Stimulated activated naive CD8-positive, alpha-beta T cell treated with anti-CD3 and anti-CD28 coated beads, Interleukin-15, amount 100 ng/mL, for 72 hours (primary cell): ENCODE data around the gene CXXC1.

Experiments used
- ATAC-seq: fragments of 150-1000 bp; cut with Tn5 transposase; 2 replicates; pipeline ENCODE4 v1.10.0; 2021; ENCODE audit warnings: mild to moderate bottlenecking, moderate library complexity
- DNase-seq, 2 donors: peaks; one replicate each; pipeline ENCODE4 v3.0.0; 2021 to 2022
- H3K27ac Mint-ChIP-seq, 2 donors: one replicate each; pipeline ENCODE4 v1.8.0; 2022; ENCODE audit warnings: mild to moderate bottlenecking in 2 of 2, mixed read lengths in 2 of 2, moderate library complexity in 2 of 2
- H3K27me3 Mint-ChIP-seq: one replicate; pipeline ENCODE4 v1.8.0; 2022; ENCODE audit warnings: mixed read lengths
- H3K4me1 Mint-ChIP-seq: one replicate; pipeline ENCODE4 v1.8.0; 2022; ENCODE audit warnings: mild to moderate bottlenecking, mixed read lengths
- H3K4me3 Mint-ChIP-seq, 2 donors: one replicate each; pipeline ENCODE4 v1.8.0; 2022; ENCODE audit warnings: mild to moderate bottlenecking in 2 of 2, mixed read lengths in 2 of 2, moderate library complexity in 1 of 2
- H3K9me3 Mint-ChIP-seq, 2 donors: one replicate each; pipeline ENCODE4 v1.8.0; 2022; ENCODE audit warnings: mixed read lengths in 2 of 2

Gene CXXC1

GRCh38 chr18:50283469-50284209 is 3.9 kb downstream of the CXXC1 start:
- ATAC-seq = no peak
- H3K4me3 Mint-ChIP-seq = peak overlapping the region in 1 of 2 donors; percentile 2
- no peaks in the 10 kb centered on the region for H3K27me3 Mint-ChIP-seq
- H3K9me3 Mint-ChIP-seq = no peaks in the 10 kb centered on the region
- H3K27ac Mint-ChIP-seq = no peak overlapping the region
- no peak for DNase-seq
- peaks cover 67% of the 10 kb centered on the region for H3K4me1 Mint-ChIP-seq

GRCh38 chr18:50282521-50283335 is 4.8 kb downstream of the CXXC1 start:
- DNase-seq (no peak), ATAC-seq (no peak)
- Mint-ChIP-seq H3K4me1 (peaks cover 67% of the 10 kb centered on the region), H3K27me3 (no peaks in the 10 kb centered on the region), H3K4me3 (peak overlapping the region; percentile 38 to 99), H3K27ac (peak overlapping the region in 1 of 2 donors; percentile 61), H3K9me3 (no peaks in the 10 kb centered on the region)

GRCh38 chr18:50281972-50282520 is 5.4 kb downstream of the CXXC1 start:
- no peaks in the 10 kb centered on the region for H3K9me3 Mint-ChIP-seq
- H3K27me3 Mint-ChIP-seq = no peaks in the 10 kb centered on the region
- H3K4me1 Mint-ChIP-seq = peaks cover 65% of the 10 kb centered on the region
- H3K4me3 Mint-ChIP-seq = peak overlapping the region; percentile 94 to 99
- peak overlapping the region; percentile 94 to 98 for H3K27ac Mint-ChIP-seq
- ATAC-seq (no peak), DNase-seq (no peak)

DNA sequence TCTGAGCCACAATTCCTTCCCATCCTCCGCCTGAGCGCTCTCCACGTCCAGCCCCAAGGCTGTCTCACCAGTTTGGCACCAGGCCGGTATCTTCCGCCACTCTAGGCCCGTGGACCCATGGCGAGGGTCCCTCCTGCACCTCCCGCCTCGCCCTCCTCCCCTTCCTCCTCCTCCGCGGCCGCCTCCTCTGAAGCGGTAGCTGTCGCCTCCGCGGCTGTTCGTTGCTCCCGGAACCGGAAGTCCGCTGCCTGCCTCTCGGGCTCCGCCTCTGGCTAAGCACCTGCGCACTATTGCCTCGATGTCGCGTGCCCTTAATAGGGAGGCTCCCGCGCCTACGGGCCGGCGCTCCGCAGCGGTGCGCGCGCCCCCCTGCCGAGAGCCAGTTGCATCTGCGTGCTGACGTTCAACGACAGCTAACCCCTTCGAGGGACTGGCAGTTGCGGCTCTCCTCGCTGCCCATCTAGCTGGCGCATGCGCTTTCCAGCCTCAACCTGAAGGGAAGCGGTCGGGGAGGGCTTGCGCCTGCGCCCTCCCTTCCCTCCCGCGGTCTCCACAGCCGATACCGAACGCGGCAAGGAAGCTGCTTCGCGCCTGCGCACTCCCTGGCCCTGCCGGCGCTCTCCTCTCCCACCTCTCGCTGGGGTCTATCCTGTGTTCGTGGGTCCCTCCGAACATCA is 6.1 kb downstream of the CXXC1 start, which contains the start of gene MBD1:
Gene MBD1 (minus strand): TSS at position 229 of the 677 bp plus-strand sequence. CDS start 1,531 bp downstream, outside the sequence.
- no peaks in the 10 kb centered on the region for H3K27me3 Mint-ChIP-seq
- peaks cover 59% of the 10 kb centered on the region for H3K4me1 Mint-ChIP-seq
- peak within 1 kb of the TSS; percentile 94 to 98 for H3K27ac Mint-ChIP-seq
- ATAC-seq = peak; percentile 94
- peak; percentile 96 to 97 for DNase-seq
- H3K9me3 Mint-ChIP-seq = no peaks in the 10 kb centered on the region
- H3K4me3 Mint-ChIP-seq = peak within 1 kb of the TSS; percentile 94 to 99

DNA sequence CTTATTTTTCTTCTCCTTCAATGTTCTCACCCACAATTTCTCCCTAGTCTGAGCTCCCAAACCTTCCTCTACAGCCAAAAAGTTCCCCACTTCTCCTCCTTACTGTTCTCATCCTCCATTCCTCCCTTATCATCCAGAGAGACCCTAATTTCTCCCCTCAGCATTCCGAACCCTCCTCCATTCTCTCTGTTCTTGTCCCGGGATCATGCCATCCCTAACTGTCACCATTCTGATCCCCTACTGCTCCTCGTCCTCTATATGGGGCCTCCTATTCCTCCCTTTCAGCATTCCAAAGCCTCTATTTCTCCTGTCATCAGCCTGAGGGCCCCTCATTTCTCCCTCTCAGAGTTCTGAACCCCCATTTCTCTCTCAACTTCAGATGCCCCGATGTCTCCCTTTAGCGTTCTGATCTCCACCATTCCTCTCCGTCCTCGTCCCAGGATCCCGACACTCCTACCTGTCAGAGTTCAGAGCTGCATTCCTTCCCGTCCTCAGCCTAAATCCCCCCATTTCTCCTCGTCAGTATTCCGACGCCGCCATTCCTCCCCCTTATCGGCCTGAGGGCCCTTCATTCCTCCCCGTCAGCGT is 6.7 kb downstream of the CXXC1 start:
- no peaks in the 10 kb centered on the region for H3K27me3 Mint-ChIP-seq
- H3K4me1 Mint-ChIP-seq = peaks cover 52% of the 10 kb centered on the region
- no peak for ATAC-seq

DNA sequence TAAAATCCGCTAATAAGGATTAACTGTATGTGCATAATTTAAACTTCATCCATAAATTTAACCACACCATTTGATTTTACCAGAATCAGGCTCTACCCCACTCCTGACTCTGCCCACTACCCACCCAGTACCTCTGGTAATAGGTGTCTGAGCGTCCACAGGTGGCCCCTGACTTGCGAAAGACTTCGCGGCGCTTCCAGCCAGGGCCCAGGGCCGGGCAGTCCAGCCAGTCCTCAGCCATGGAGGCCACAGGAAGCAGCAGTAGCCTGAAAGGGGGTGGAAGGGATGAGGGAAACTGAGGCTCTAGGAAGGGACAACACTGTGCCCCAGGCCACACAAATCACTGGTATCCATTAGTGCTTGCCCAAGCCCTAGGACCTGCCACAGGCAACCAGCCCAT is 7.7 kb downstream of the CXXC1 start:
- H3K27me3 Mint-ChIP-seq = no peaks in the 10 kb centered on the region
- peak overlapping the region; percentile 94 to 99 for H3K4me3 Mint-ChIP-seq
- no peak for ATAC-seq
- peak overlapping the region in 1 of 2 donors; percentile 71 for H3K27ac Mint-ChIP-seq
- DNase-seq = no peak
- peaks cover 47% of the 10 kb centered on the region for H3K4me1 Mint-ChIP-seq
- no peaks in the 10 kb centered on the region for H3K9me3 Mint-ChIP-seq

More for the DNA sequence above, 6.7 kb downstream of the CXXC1 start:
- peak overlapping the region; percentile 94 to 98 for H3K27ac Mint-ChIP-seq
- no peaks in the 10 kb centered on the region for H3K9me3 Mint-ChIP-seq
- H3K4me3 Mint-ChIP-seq = peak overlapping the region; percentile 94 to 99
- no peak for DNase-seq

DNA sequence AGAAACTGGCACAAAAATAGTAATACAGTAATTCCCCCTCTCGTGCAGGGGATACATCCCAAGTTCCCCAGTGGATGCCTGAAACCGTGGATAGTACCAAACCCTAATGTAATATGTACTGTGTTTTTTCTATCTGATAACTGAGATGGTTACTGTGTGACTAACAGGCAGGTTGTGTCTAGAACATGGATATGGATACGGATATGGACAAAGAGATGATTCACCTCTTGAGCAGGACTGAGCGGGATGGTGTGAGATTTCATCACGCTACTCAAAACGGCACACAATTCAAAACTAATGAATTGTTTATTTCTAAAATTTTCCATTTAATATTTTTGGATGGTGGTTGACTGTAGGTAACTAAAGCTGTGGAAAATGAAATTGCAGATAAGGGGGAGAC is 9.6 kb downstream of the CXXC1 start:
- Mint-ChIP-seq H3K27me3 (no peaks in the 10 kb centered on the region), H3K27ac (no peak overlapping the region), H3K4me1 (peaks cover 39% of the 10 kb centered on the region), H3K9me3 (no peaks in the 10 kb centered on the region), H3K4me3 (no peak overlapping the region)
- no peak for ATAC-seq
- DNase-seq = no peak

GRCh38 chr18:50276452-50276851 is 11.0 kb downstream of the CXXC1 start:
- Mint-ChIP-seq H3K4me3 (no peak overlapping the region), H3K27ac (peak overlapping the region in 1 of 2 donors; percentile 23), H3K27me3 (no peaks in the 10 kb centered on the region), H3K9me3 (no peaks in the 10 kb centered on the region), H3K4me1 (peaks cover 26% of the 10 kb centered on the region)
- DNase-seq (no peak), ATAC-seq (no peak)

GRCh38 chr18:50275503-50276036 is 11.9 kb downstream of the CXXC1 start:
- DNase-seq (no peak), ATAC-seq (no peak)
- H3K27ac Mint-ChIP-seq = peak overlapping the region in 1 of 2 donors; percentile 76
- H3K4me3 Mint-ChIP-seq = no peak overlapping the region
- no peaks in the 10 kb centered on the region for H3K9me3 Mint-ChIP-seq
- H3K27me3 Mint-ChIP-seq = no peaks in the 10 kb centered on the region
- peaks cover 19% of the 10 kb centered on the region for H3K4me1 Mint-ChIP-seq

DNA sequence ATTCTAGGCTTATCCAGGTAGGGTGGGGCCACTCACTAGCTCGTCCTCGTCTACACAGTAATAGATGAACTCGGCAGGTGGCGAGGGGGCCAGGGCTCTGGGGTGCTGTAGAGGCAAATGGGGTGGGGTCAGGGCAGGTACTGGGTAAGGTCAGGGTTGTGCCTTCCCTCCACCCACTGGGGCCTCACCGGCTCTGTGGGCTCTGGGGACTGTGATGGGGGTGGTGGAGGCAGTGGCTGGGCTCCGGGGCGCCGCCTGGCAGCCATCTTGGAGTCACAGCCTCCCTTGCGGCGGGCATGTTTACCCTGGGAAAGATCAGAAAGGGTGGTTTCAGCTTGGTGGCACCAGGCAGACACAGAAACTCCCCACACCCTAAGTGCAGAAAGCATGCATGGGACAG is 12.6 kb downstream of the CXXC1 start:
- Mint-ChIP-seq H3K27ac (peak overlapping the region in 1 of 2 donors; percentile 14), H3K4me1 (peaks cover 13% of the 10 kb centered on the region), H3K4me3 (no peak overlapping the region), H3K27me3 (no peaks in the 10 kb centered on the region), H3K9me3 (no peaks in the 10 kb centered on the region)
- no peak for DNase-seq
- no peak for ATAC-seq

GRCh38 chr18:50274044-50274442 is 13.4 kb downstream of the CXXC1 start:
- H3K27ac Mint-ChIP-seq = peak overlapping the region in 1 of 2 donors; percentile 34
- H3K9me3 Mint-ChIP-seq = no peaks in the 10 kb centered on the region
- no peaks in the 10 kb centered on the region for H3K27me3 Mint-ChIP-seq
- peaks cover 4% of the 10 kb centered on the region for H3K4me1 Mint-ChIP-seq
- ATAC-seq (no peak), DNase-seq (no peak)
- H3K4me3 Mint-ChIP-seq = no peak overlapping the region

DNA sequence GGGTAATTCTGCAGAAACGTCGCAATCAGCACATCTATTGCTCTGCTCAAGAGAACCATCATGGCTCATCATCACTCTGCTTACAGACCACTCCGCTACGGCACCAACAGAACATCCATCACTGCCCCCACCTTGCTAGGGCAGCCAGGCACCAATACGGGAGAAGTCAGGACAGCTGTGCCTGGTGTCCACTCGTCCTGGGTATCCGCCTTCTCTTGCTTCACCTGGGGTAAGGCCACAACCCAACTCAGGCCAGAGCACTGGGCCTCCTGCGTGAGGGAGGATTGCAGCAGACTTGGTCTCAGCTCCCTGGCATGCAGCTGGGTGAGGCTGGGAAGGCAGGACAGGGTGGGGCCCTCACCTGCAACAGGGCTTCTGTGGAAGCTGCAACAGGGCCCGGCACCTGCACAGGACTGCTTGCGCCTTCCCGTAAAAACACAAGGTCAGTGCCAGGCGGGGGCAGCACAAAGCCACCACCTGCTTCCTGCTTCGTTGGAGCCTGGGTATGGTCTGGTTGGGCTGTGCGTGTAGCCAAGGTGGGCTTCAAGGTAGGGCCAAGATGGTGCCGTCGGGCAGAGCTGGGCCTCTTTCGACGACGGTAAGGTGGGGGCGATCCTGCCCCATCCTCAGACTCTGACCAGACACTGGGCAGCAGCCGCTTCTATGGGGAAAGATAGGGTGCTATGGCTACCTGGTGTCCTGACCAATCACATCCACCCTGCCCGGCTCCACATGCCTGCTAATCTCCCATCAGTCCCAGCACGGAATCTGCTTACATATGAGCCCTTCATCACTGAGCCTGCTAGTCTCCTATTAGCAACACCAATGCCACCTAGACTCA is 14.1 kb downstream of the CXXC1 start:
- Mint-ChIP-seq H3K4me1 (peaks cover 4% of the 10 kb centered on the region), H3K27me3 (no peaks in the 10 kb centered on the region), H3K9me3 (no peaks in the 10 kb centered on the region), H3K27ac (peak overlapping the region in 1 of 2 donors; percentile 34), H3K4me3 (no peak overlapping the region)
- ATAC-seq (no peak), DNase-seq (no peak)

DNA sequence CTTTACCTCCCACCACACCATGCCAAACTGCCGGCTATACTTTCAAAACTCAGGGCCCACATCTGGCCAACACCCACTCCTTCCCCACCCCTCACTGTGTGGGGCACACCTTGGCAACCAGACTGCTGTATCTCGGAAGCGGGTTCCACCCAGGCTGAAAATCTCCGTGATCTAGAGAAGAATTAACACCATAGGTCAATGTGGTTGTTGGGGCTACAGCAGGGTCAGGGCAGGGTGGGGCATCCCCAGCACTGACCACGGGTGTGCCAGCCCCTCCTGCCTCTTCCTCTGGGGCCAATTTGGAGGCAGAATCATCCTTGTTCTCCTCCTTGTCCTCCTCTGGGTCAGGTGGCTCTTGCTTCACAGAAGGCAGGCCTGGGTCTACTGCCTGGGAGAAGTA is 14.9 kb downstream of the CXXC1 start:
- no peak for ATAC-seq
- no peak overlapping the region for H3K27ac Mint-ChIP-seq
- no peak overlapping the region for H3K4me3 Mint-ChIP-seq
- no peaks in the 10 kb centered on the region for H3K9me3 Mint-ChIP-seq
- H3K4me1 Mint-ChIP-seq = peaks cover 13% of the 10 kb centered on the region
- H3K27me3 Mint-ChIP-seq = no peaks in the 10 kb centered on the region
- no peak for DNase-seq
